Islet precursor cell (in vitro differentiated cells): Measurements from ENCODE around the gene SBF2.

Source experiments
- DNase-seq: peaks from one replicate; pipeline ENCODE4 v3.0.0-alpha.2; 2018

The SBF2 gene

GRCh38 chr11:10317151-10317755 is 23.2 kb upstream of the SBF2 start:
- DNase-seq = no peak

- DNase-seq = no peak
Observed at GRCh38 chr11:10315083-10315482, 21.1 kb upstream of the SBF2 start.

- DNase-seq = no peak
Observed at GRCh38 chr11:10314199-10315072, 20.4 kb upstream of the SBF2 start.

- DNase-seq = no peak
Observed at GRCh38 chr11:10311802-10312201, 17.8 kb upstream of the SBF2 start.

GRCh38 chr11:10310301-10310841 is 16.4 kb upstream of the SBF2 start:
- no peak for DNase-seq

GRCh38 chr11:10309163-10310093 is 15.4 kb upstream of the SBF2 start:
- no peak for DNase-seq

GRCh38 chr11:10308201-10308954 is 14.4 kb upstream of the SBF2 start:
- DNase-seq = no peak

GRCh38 chr11:10307400-10308200 is 13.6 kb upstream of the SBF2 start:
- DNase-seq = peak; percentile 94

- no peak for DNase-seq
Observed at GRCh38 chr11:10307022-10307399, 13.0 kb upstream of the SBF2 start.

- peak; percentile 72 for DNase-seq
Observed at GRCh38 chr11:10305964-10306918, 12.2 kb upstream of the SBF2 start.

GRCh38 chr11:10305262-10305963 is 11.4 kb upstream of the SBF2 start:
- DNase-seq = peak; percentile 72

- peak; percentile 96 for DNase-seq
Observed at GRCh38 chr11:10304495-10305261, 10.7 kb upstream of the SBF2 start, which contains the start of gene ADM. Gene ADM (plus strand): TSS chr11:10305073. CDS start chr11:10305701, 628 bp downstream.

- peak; percentile 89 for DNase-seq
Observed at GRCh38 chr11:10303558-10304363, 9.7 kb upstream of the SBF2 start.

GRCh38 chr11:10302744-10303557 is 8.9 kb upstream of the SBF2 start:
- peak; percentile 76 for DNase-seq

GRCh38 chr11:10302359-10302743 is 8.3 kb upstream of the SBF2 start:
- DNase-seq = no peak

- DNase-seq = no peak
Observed at GRCh38 chr11:10301656-10302358, 7.8 kb upstream of the SBF2 start.
